Natural killer cell (primary cell): ENCODE data around the gene FAM193A. TPM values are rescaled to one million over a fixed set of nuclear protein-coding genes. Genes with fewer than 3 reads are reported as not detected.
A peak's percentile ranks its signal among the peaks of the same experiment; 100 is the strongest.
"Not testable (repeated sequence)": the region's sequence is repeated elsewhere in the genome, so short reads cannot be mapped to it uniquely, and the experiment has no call there.

Source experiments
- ATAC-seq, 3 donors: fragments of 150-1000 bp in 2 of 3; fragments of 200-7000 bp in 1 of 3; cut with Tn5 transposase; 1 replicate in 1 of 3; 2 replicates in 2 of 3; pipeline ENCODE4 v1.10.0; 2021; ENCODE audit warnings: mild to moderate bottlenecking in 2 of 3, moderate library complexity in 2 of 3
- DNase-seq, 2 donors: peaks; one replicate each; pipeline versions ENCODE4 v3.0.0 to v3.0.0-alpha.2; 2013 to 2021; ENCODE audit warnings: mixed read lengths in 1 of 2
- H3K27ac ChIP-seq: one replicate; pipeline ENCODE4 v1.5.1; 2013; ENCODE audit warnings: mild to moderate bottlenecking, low read length
- H3K27me3 ChIP-seq: one replicate; pipeline ENCODE4 v1.6.1; 2013; ENCODE audit warnings: low read length; ENCODE audit not compliant: control insufficient read depth, insufficient read depth
- H3K36me3 ChIP-seq: one replicate; pipeline ENCODE4 v1.6.1; 2013; ENCODE audit warnings: low read length; ENCODE audit not compliant: control insufficient read depth, insufficient read depth
- H3K4me1 ChIP-seq: one replicate; pipeline ENCODE4 v1.6.1; 2013; ENCODE audit warnings: low read length; ENCODE audit not compliant: control insufficient read depth, insufficient read depth
- H3K4me3 ChIP-seq: one replicate; pipeline ENCODE4 v1.5.1; 2013; ENCODE audit warnings: low read length
- H3K9me3 ChIP-seq: one replicate; pipeline ENCODE4 v1.6.1; 2013; ENCODE audit warnings: low read length; ENCODE audit not compliant: control insufficient read depth, insufficient read depth
- H3K27ac Mint-ChIP-seq, 2 donors: one replicate each; pipeline ENCODE4 v1.8.0; 2022; ENCODE audit warnings: mild to moderate bottlenecking in 2 of 2, mixed read lengths in 2 of 2, moderate library complexity in 1 of 2
- H3K27me3 Mint-ChIP-seq, 2 donors: one replicate each; pipeline ENCODE4 v1.8.0; 2022; ENCODE audit warnings: low read depth in 2 of 2, mixed read lengths in 2 of 2
- H3K36me3 Mint-ChIP-seq: one replicate; pipeline ENCODE4 v1.8.0; 2022; ENCODE audit warnings: mixed read lengths
- H3K4me1 Mint-ChIP-seq, 2 donors: one replicate each; pipeline ENCODE4 v1.8.0; 2022; ENCODE audit warnings: mixed read lengths in 2 of 2
- H3K4me3 Mint-ChIP-seq: one replicate; pipeline ENCODE4 v1.8.0; 2022; ENCODE audit warnings: mild to moderate bottlenecking, moderate library complexity, mixed read lengths
- H3K9me3 Mint-ChIP-seq, 2 donors: one replicate each; pipeline ENCODE4 v1.8.0; 2022; ENCODE audit warnings: mixed read lengths in 2 of 2
- CTCF ChIP-seq: fragments of 200-600 bp; IDR thresholded peaks from one replicate; pipeline ENCODE4 v1.8.0; 2022; ENCODE audit warnings: antibody characterized with exemption
- WGBS: methylation state at CpG from one replicate; pipeline ENCODE4 v1.1.7; 2013; ENCODE audit warnings: missing lambda C conversion rate; ENCODE audit not compliant: insufficient coverage; 5-methylcytosine and 5-hydroxymethylcytosine counted together
- intact Hi-C: fragments of 100-400 bp; cut with micrococcal nuclease; formaldehyde crosslinking; loops from one replicate; pipeline ENCODE4 v1.14.2; 2022
- total RNA-seq, 4 donors: library from RNA; stranded (reverse); fragments of 120-200 nt in 1 of 4; gene quantifications; one replicate each; pipeline versions ENCODE4 v1.2.3 to v1.2.4, GENCODE V29; 2013 to 2022

The FAM193A gene
- total RNA-seq, 3 donors from 2014 or later (not counting 1 experiment from before 2014, with no cell fraction given) = 39.4 to 49.3 (median 48.1) TPM

GRCh38 chr4:2671267-2671895 lies 134.9 kb downstream of the FAM193A start:
- Mint-ChIP-seq H3K27ac (peak overlapping the region in 1 of 2 donors; percentile 75), H3K4me3 (no peak overlapping the region), H3K9me3 (peaks cover 0 to 6% of the 10 kb centered on the region in 2 donors), H3K36me3 (peaks cover 18% of the 10 kb centered on the region), H3K4me1 (peaks cover 46 to 65% of the 10 kb centered on the region in 2 donors), H3K27me3 (no peaks in the 10 kb centered on the region)
- H3K27ac ChIP-seq = no peak overlapping the region
- ATAC-seq (no peak), DNase-seq (no peak)
- H3K36me3 ChIP-seq = peaks cover 39% of the 10 kb centered on the region
- H3K9me3 ChIP-seq = no peaks in the 10 kb centered on the region
- H3K27me3 ChIP-seq = no peaks in the 10 kb centered on the region
- no peak overlapping the region for H3K4me3 ChIP-seq
- H3K4me1 ChIP-seq = peaks cover 8% of the 10 kb centered on the region
- 89% methylated on average over 9 of the region's 10 CpGs for WGBS
- TF ChIP-seq CTCF = no peak
- intact Hi-C loops = no loop called here

DNA sequence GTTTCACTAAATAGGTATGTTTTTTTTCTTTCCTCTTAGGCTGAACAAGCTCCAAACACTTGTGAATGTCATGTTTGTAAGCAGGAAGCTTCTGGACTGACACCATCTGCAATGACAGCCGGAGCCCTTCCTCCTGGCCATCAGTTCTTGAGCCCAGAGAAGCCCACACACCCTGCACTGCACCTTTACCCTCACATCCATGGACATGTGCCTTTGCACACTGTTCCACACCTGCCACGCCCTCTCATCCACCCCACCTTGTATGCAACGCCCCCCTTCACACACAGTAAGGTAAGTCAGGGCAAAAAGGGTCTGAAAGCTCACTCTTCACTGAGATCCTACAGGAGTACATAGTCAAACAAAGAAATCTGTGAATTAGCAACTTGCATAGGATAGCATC lies 135.6 kb downstream of the FAM193A start:
- Mint-ChIP-seq H3K4me3 (no peak overlapping the region), H3K9me3 (peaks cover 0 to 6% of the 10 kb centered on the region in 2 donors), H3K27ac (peak overlapping the region in 1 of 2 donors; percentile 75), H3K27me3 (no peaks in the 10 kb centered on the region), H3K36me3 (peaks cover 18% of the 10 kb centered on the region), H3K4me1 (peaks cover 44 to 61% of the 10 kb centered on the region in 2 donors)
- peaks cover 39% of the 10 kb centered on the region for H3K36me3 ChIP-seq
- DNase-seq = no peak
- H3K4me1 ChIP-seq = peaks cover 8% of the 10 kb centered on the region
- no peak for ATAC-seq
- H3K27ac ChIP-seq = no peak overlapping the region
- no peak for TF ChIP-seq CTCF
- 97% methylated on average over 3 of the region's 3 CpGs for WGBS
- no peaks in the 10 kb centered on the region for H3K27me3 ChIP-seq
- no peak overlapping the region for H3K4me3 ChIP-seq
- intact Hi-C loops = no loop called here
- H3K9me3 ChIP-seq = no peaks in the 10 kb centered on the region

- H3K27ac Mint-ChIP-seq = peak overlapping the region in 1 of 2 donors; percentile 75
- Histone ChIP-seq H3K27ac (no peak overlapping the region), H3K27me3 (no peaks in the 10 kb centered on the region), H3K4me1 (peaks cover 7% of the 10 kb centered on the region), H3K4me3 (no peak overlapping the region), H3K36me3 (peaks cover 39% of the 10 kb centered on the region), H3K9me3 (no peaks in the 10 kb centered on the region)
- peaks cover 0 to 6% of the 10 kb centered on the region in 2 donors for H3K9me3 Mint-ChIP-seq
- peaks cover 18% of the 10 kb centered on the region for H3K36me3 Mint-ChIP-seq
- ATAC-seq = no peak
- intact Hi-C loops = no loop called here
- peaks cover 39 to 58% of the 10 kb centered on the region in 2 donors for H3K4me1 Mint-ChIP-seq
- no peak overlapping the region for H3K4me3 Mint-ChIP-seq
- no peaks in the 10 kb centered on the region for H3K27me3 Mint-ChIP-seq
- WGBS = 21% methylated on average over 2 of the region's 2 CpGs
- TF ChIP-seq CTCF = no peak
- DNase-seq = no peak
Observed at GRCh38 chr4:2672700-2673099, 136.3 kb downstream of the FAM193A start.

- H3K4me1 Mint-ChIP-seq = peaks cover 38 to 58% of the 10 kb centered on the region in 2 donors
- intact Hi-C loops = no loop called here
- ATAC-seq (no peak), DNase-seq (no peak)
- no CpG with 5 or more reads among the region's 1 CpG for WGBS
- no peak for TF ChIP-seq CTCF
- Histone ChIP-seq H3K27me3 (no peaks in the 10 kb centered on the region), H3K36me3 (peaks cover 39% of the 10 kb centered on the region), H3K27ac (no peak overlapping the region), H3K4me1 (peaks cover 3% of the 10 kb centered on the region), H3K9me3 (no peaks in the 10 kb centered on the region), H3K4me3 (no peak overlapping the region)
- no peak overlapping the region for H3K27ac Mint-ChIP-seq
- H3K36me3 Mint-ChIP-seq = peaks cover 18% of the 10 kb centered on the region
- peaks cover 0 to 6% of the 10 kb centered on the region in 2 donors for H3K9me3 Mint-ChIP-seq
- H3K4me3 Mint-ChIP-seq = no peak overlapping the region
- H3K27me3 Mint-ChIP-seq = no peaks in the 10 kb centered on the region
Observed at GRCh38 chr4:2673157-2673556, 136.7 kb downstream of the FAM193A start.

GRCh38 chr4:2679762-2680161 lies 143.3 kb downstream of the FAM193A start:
- H3K27ac Mint-ChIP-seq, H3K4me1 ChIP-seq, H3K9me3 Mint-ChIP-seq, H3K27me3 ChIP-seq, H3K4me3 Mint-ChIP-seq, ATAC-seq, H3K36me3 Mint-ChIP-seq, H3K27ac ChIP-seq, H3K27me3 Mint-ChIP-seq, DNase-seq, H3K4me3 ChIP-seq, H3K9me3 ChIP-seq, intact Hi-C loops: not testable (repeated sequence)
- peaks cover 15 to 17% of the 10 kb centered on the region in 2 donors for H3K4me1 Mint-ChIP-seq
- H3K36me3 ChIP-seq = peaks cover 15% of the 10 kb centered on the region
- 100% methylated on average over 5 of the region's 6 CpGs for WGBS
